Epithelial cell of proximal tubule (primary cell): ENCODE data around the gene UBE2J1. TPM values are rescaled to one million over a fixed set of nuclear protein-coding genes. Genes with fewer than 3 reads are reported as not detected.

Experiments
- DNase-seq: peaks from one replicate; pipeline ENCODE4 v3.0.0-alpha.2; 2011; ENCODE audit warnings: low read depth
- H3K4me3 ChIP-seq: 2 replicates; pipeline ENCODE4 v1.5.1; 2011; ENCODE audit warnings: low read depth, mild to moderate bottlenecking, low read length
- total RNA-seq: library from RNA; depleted of rRNA; stranded (reverse); fragments of >200 nt; gene quantifications from 2 replicates; pipeline ENCODE4 v1.2.3, GENCODE V29; 2015
- TF ChIP-seq, protein P1 (sequence below): conservative IDR thresholded peaks from 2 replicates; pipeline ENCODE4 v1.5.1; 2012; ENCODE audit warnings: low read depth, mild to moderate bottlenecking, low read length

The UBE2J1 gene
- total RNA-seq, 1 donor from 2014 or later, result 47.2 TPM

DNA sequence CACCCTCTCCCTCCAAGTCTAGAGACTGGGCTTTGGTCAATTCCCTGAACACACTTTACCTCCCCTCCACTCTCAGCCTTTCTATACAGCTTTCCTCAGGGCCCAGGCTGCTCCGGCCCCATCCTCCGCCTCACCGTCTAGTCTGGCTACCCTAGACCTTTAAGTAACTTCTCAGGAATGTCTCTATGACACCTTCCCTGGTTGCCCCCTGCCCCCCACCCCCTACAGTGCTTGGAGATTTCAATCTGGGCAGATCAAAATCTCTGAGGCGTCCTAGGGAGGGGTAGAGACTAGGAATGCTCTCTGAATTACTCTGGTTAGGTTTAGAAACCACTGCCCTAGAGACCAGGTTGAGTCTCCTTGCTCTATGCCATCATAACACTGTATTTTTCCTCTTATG, 6.1 kb downstream of the UBE2J1 start:
- no peak for DNase-seq
- H3K4me3 ChIP-seq, result no peak overlapping the region
- TF ChIP-seq, protein P1, sequence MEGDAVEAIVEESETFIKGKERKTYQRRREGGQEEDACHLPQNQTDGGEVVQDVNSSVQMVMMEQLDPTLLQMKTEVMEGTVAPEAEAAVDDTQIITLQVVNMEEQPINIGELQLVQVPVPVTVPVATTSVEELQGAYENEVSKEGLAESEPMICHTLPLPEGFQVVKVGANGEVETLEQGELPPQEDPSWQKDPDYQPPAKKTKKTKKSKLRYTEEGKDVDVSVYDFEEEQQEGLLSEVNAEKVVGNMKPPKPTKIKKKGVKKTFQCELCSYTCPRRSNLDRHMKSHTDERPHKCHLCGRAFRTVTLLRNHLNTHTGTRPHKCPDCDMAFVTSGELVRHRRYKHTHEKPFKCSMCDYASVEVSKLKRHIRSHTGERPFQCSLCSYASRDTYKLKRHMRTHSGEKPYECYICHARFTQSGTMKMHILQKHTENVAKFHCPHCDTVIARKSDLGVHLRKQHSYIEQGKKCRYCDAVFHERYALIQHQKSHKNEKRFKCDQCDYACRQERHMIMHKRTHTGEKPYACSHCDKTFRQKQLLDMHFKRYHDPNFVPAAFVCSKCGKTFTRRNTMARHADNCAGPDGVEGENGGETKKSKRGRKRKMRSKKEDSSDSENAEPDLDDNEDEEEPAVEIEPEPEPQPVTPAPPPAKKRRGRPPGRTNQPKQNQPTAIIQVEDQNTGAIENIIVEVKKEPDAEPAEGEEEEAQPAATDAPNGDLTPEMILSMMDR, result no peak

DNA sequence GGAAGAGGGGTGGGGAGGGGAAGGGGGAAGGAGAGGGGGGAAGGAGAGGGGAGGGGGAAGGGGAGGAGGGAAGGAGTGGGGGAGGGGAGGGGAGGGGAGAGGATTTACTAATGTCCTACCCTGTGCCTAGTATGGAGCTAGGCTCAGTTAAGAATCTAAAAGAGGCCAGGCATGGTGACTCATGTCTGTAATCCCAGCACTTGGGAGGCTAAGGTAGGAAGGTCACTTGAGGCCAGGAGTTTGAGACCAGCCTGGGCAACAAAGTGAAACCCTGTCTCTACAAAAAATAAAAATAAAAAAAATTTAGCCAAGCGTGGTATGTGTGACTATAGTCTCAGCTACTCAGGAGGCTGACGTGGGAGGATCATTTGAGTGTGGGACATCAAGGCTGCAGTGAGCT, 13.0 kb downstream of the UBE2J1 start:
- no peak for DNase-seq
- H3K4me3 ChIP-seq, result no peak overlapping the region
- TF ChIP-seq, protein P1, result no peak

DNA sequence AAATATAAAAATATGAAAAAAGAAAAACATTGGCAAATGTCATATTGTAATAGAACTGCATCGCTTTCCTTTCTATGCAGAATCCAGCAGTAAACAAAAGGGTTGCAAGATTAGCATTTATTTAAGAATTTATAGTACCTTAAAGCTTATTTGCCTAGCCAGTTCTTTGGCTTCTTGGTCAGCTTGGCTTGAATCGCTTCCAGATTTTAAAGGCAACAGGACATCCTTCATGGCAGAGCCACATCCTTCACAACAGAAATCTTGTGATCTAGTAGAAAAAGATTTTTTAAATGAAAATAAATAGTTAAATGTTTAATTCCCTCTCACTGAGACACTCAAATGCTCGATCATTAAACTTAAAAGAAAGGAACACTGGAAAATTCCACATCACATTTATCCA, 17.4 kb downstream of the UBE2J1 start:
- DNase-seq, result no peak
- TF ChIP-seq, protein P1, result no peak
- H3K4me3 ChIP-seq, result no peak overlapping the region

DNA sequence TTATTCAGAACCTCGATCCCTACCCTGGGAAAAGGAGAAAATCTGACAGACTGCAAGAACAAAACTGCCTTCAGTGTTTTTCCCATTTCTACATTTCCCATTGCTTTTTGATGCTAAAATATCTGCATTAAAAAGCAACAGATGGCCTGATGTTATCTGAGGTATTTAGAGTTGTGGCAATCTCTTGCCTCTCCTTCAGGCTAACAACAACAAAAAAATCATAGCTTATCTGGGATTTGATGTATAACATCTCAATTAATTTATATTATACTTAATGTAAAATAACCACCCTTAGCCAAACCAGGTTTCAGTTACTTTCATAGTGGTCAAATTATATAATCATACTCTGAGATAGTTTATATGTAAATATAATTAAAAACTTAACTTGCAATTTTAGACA, 21.6 kb downstream of the UBE2J1 start:
- no peak overlapping the region for H3K4me3 ChIP-seq
- DNase-seq, result no peak
- TF ChIP-seq, protein P1, result no peak

DNA sequence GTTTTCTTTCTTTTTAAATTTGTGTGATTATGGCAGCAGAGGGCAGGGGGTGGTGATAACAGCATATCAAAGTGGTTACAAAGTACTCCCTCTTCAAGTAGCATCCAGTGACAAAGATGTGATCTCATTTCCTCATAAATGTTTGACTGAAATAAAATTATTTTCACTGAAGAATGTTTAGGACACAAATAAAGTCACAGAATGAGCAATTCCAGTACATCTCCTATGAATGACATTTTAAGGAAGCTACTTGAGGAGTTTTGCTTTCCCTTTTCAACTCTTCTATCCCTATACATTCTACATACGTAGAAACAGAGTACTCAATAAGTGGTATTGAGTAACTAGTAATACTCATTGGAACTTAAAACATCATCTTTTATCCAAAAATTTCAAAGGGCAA, 23.5 kb downstream of the UBE2J1 start:
- TF ChIP-seq, protein P1, result no peak
- H3K4me3 ChIP-seq, result no peak overlapping the region
- DNase-seq, result no peak

DNA sequence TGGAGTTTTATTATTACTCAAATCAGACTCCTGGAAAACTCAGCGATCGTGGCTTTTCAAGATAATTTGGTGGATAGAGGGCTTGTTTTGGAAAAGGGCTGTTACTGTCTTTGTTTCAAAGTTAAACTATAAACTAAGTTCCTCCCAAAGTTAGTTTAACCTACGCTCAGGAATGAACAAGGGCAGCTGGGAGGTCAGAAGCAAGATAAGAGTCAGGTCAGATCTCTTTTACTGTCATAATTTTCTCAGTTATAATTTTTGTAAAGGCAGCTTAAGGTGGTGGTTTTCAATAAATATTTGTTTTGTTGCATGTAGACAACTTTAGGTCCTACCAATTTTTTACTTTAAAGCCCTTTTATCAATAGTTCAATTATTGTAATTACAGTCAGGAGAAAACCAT, 28.2 kb downstream of the UBE2J1 start:
- no peak overlapping the region for H3K4me3 ChIP-seq
- DNase-seq, result no peak
- TF ChIP-seq, protein P1, result no peak

DNA sequence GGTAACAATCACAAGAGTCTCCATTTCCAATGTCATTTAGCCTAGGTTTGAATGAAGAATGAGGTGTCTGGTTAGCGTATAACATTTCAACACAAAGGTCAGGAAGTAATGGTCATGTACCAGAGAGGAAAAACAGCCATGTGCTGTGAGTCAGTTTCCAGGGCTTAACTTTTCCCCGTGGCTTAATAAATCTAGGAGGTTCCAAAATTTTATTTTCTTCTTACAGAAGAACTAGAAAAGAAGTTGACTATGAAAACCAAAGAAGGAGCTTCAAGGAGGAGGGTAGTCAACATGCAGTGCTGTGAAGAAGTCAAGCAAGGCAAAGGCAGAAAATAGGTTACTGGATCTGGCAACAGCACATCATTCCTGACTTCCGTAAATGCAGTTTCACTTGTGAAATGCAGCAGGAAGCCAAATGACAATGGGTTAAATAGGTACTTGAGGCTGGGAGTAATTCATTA, 29.0 kb downstream of the UBE2J1 start:
- no peak overlapping the region for H3K4me3 ChIP-seq
- TF ChIP-seq, protein P1, result no peak
- DNase-seq, result no peak
